ENCODE data around the gene TGIF1.

Gene TGIF1

DNA sequence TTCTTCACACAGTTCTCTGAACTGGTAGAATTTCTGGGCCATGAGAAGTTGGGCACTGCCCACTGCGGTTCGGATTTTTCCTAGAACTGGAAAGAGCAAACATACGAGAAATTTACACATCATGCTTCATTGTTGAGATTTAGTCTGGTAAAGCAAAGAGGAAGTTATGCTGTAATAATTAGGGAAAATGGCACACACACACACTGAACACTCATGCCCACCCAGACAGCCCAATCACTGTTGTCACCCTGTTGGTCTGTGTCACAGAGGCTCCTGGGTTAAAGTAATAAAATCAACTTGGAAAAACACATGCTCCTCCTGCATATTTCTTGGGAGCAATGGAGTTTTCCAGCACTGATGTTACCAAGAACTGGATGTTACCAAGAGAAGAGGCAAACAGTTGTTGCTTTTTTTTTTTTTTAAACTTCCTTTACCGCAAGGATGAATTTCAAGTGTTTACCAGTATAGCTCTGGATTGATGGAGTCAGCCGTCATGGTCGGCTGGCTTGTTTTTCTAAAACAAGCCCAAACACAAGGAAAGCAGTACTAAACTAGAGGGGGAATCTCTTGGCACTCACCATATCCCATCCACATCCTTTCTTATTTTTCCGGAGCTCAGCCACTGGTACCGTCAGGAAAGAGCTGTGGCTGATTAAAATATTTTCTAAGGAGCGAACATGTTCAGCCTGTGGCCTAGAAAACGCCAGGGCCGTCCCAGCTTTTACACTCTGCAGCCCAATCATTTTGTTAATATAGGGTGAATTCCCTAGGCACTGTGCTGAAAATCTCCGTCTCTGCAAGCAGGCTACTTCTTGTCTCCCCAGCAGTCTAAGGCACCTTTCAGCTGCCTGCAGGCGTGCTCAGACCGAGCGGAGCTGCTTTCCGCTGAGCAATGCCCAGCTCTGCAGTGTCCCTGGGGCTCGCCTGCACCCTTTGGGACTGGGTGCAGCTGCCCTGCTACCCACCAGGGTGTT is 58.9 kb downstream of the TGIF1 start:
- no peaks in the 10 kb centered on the region for H3K27me3 ChIP-seq (ENCODE audit: insufficient read depth, low read length)

More for the DNA sequence above, 58.9 kb downstream of the TGIF1 start:
- no peak overlapping the region for H3K4me3 ChIP-seq (ENCODE audit: low read length)
- no peak overlapping the region for H2AFZ ChIP-seq (ENCODE audit: low read depth, low read length)
- H3K9me3 ChIP-seq (ENCODE audit: low read length), result no peaks in the 10 kb centered on the region
- no peaks in the 10 kb centered on the region for H3K4me1 ChIP-seq (ENCODE audit: insufficient read depth, low read length)
- H3K36me3 ChIP-seq (ENCODE audit: insufficient read depth, low read length), result no peaks in the 10 kb centered on the region

Measured in neuron (in vitro differentiated cells).